Effector memory CD4-positive, alpha-beta T cell (primary cell): ENCODE measurements around the gene CUL1.

Source experiments
- DNase-seq, 3 donors: peaks; one replicate each; pipeline ENCODE4 v3.0.0-alpha.2; 2020
- H3K27ac ChIP-seq: 2 replicates; pipeline ENCODE4 v1.7.0; 2013; ENCODE audit warnings: mild to moderate bottlenecking, low read length, moderate library complexity; ENCODE audit not compliant: insufficient read depth, poor library complexity, severe bottlenecking
- H3K27me3 ChIP-seq: replicated peaks from 2 replicates; pipeline ENCODE4 v1.7.0; 2013; ENCODE audit warnings: mild to moderate bottlenecking, low read length; ENCODE audit not compliant: insufficient read depth, control insufficient read depth, poor library complexity, severe bottlenecking
- H3K36me3 ChIP-seq: 2 replicates; pipeline ENCODE4 v1.7.0; 2013; ENCODE audit warnings: mild to moderate bottlenecking, low read length, moderate library complexity; ENCODE audit not compliant: control insufficient read depth, insufficient read depth
- H3K4me1 ChIP-seq: 2 replicates; pipeline ENCODE4 v1.7.0; 2013; ENCODE audit warnings: low read length, mild to moderate bottlenecking; ENCODE audit not compliant: control insufficient read depth, insufficient read depth, poor library complexity, severe bottlenecking
- H3K4me3 ChIP-seq: 2 replicates; pipeline ENCODE4 v1.7.0; 2013; ENCODE audit warnings: low read length, low read depth, mild to moderate bottlenecking; ENCODE audit not compliant: insufficient read depth, poor library complexity, severe bottlenecking
- H3K9me3 ChIP-seq: 2 replicates; pipeline ENCODE4 v1.7.0; 2013; ENCODE audit warnings: mild to moderate bottlenecking, low read length, moderate library complexity; ENCODE audit not compliant: control insufficient read depth
- total RNA-seq, 3 donors: gene quantifications; one replicate each; lab custom pipeline; 2026; lab: John Stamatoyannopoulos, UW

Gene CUL1
- total RNA-seq = 97.9 to 102 (median 102) reads per million in 3 donors

- DNase-seq = peak; percentile 80 to 82 (median 81)
- Histone ChIP-seq H3K9me3 (no peaks in the 10 kb centered on the region), H3K4me3 (peak within 1 kb of the TSS; percentile 87), H3K36me3 (no peaks in the 10 kb centered on the region), H3K27ac (peak within 1 kb of the TSS; percentile 84), H3K4me1 (peaks cover 20% of the 10 kb centered on the region), H3K27me3 (no peaks in the 10 kb centered on the region)
Measured at GRCh38 chr7:148698397-148699023, at the start of gene CUL1. Gene CUL1 (plus strand): TSS chr7:148698903. CDS start chr7:148730123, 31,220 bp downstream.

GRCh38 chr7:148650232-148650858, 48.4 kb upstream of the CUL1 start:
- no peak for DNase-seq

GRCh38 chr7:148652773-148653172, 45.9 kb upstream of the CUL1 start:
- no peak overlapping the region for H3K27ac ChIP-seq
- no peak for DNase-seq
- no peak overlapping the region for H3K4me3 ChIP-seq
- H3K36me3 ChIP-seq = no peaks in the 10 kb centered on the region
- H3K27me3 ChIP-seq = no peaks in the 10 kb centered on the region
- H3K9me3 ChIP-seq = no peaks in the 10 kb centered on the region
- H3K4me1 ChIP-seq = no peaks in the 10 kb centered on the region

More at GRCh38 chr7:148650232-148650858, 48.4 kb upstream of the CUL1 start:
- no peaks in the 10 kb centered on the region for H3K4me1 ChIP-seq
- no peaks in the 10 kb centered on the region for H3K36me3 ChIP-seq
- H3K9me3 ChIP-seq = no peaks in the 10 kb centered on the region
- no peaks in the 10 kb centered on the region for H3K27me3 ChIP-seq
- no peak overlapping the region for H3K4me3 ChIP-seq
- H3K27ac ChIP-seq = no peak overlapping the region

GRCh38 chr7:148657929-148658328, 40.8 kb upstream of the CUL1 start:
- Histone ChIP-seq H3K4me1 (no peaks in the 10 kb centered on the region), H3K27me3 (no peaks in the 10 kb centered on the region), H3K9me3 (no peaks in the 10 kb centered on the region), H3K36me3 (no peaks in the 10 kb centered on the region), H3K4me3 (no peak overlapping the region), H3K27ac (no peak overlapping the region)
- DNase-seq = no peak

GRCh38 chr7:148661471-148661870, 37.2 kb upstream of the CUL1 start:
- no peaks in the 10 kb centered on the region for H3K27me3 ChIP-seq
- H3K27ac ChIP-seq = no peak overlapping the region
- H3K4me1 ChIP-seq = no peaks in the 10 kb centered on the region
- H3K4me3 ChIP-seq = no peak overlapping the region
- DNase-seq = no peak
- H3K9me3 ChIP-seq = no peaks in the 10 kb centered on the region
- no peaks in the 10 kb centered on the region for H3K36me3 ChIP-seq

- no peaks in the 10 kb centered on the region for H3K36me3 ChIP-seq
- H3K4me3 ChIP-seq = no peak overlapping the region
- H3K27ac ChIP-seq = no peak overlapping the region
- H3K9me3 ChIP-seq = no peaks in the 10 kb centered on the region
- no peaks in the 10 kb centered on the region for H3K4me1 ChIP-seq
- H3K27me3 ChIP-seq = no peaks in the 10 kb centered on the region
- DNase-seq = no peak
Measured at GRCh38 chr7:148662646-148663045, 36.1 kb upstream of the CUL1 start.

GRCh38 chr7:148664324-148664723, 34.4 kb upstream of the CUL1 start:
- DNase-seq = no peak
- no peaks in the 10 kb centered on the region for H3K9me3 ChIP-seq
- no peaks in the 10 kb centered on the region for H3K36me3 ChIP-seq
- no peak overlapping the region for H3K27ac ChIP-seq
- no peaks in the 10 kb centered on the region for H3K4me1 ChIP-seq
- H3K27me3 ChIP-seq = no peaks in the 10 kb centered on the region
- H3K4me3 ChIP-seq = no peak overlapping the region

- H3K36me3 ChIP-seq = no peaks in the 10 kb centered on the region
- no peak for DNase-seq
Measured at GRCh38 chr7:148665221-148665620, 33.5 kb upstream of the CUL1 start.

GRCh38 chr7:148669927-148670326, 28.8 kb upstream of the CUL1 start:
- Histone ChIP-seq H3K27ac (no peak overlapping the region), H3K36me3 (no peaks in the 10 kb centered on the region), H3K4me1 (no peaks in the 10 kb centered on the region), H3K4me3 (no peak overlapping the region), H3K27me3 (no peaks in the 10 kb centered on the region), H3K9me3 (no peaks in the 10 kb centered on the region)
- DNase-seq = no peak

More at GRCh38 chr7:148665221-148665620, 33.5 kb upstream of the CUL1 start:
- Histone ChIP-seq H3K4me1 (no peaks in the 10 kb centered on the region), H3K4me3 (no peak overlapping the region), H3K27ac (no peak overlapping the region), H3K9me3 (no peaks in the 10 kb centered on the region), H3K27me3 (no peaks in the 10 kb centered on the region)

GRCh38 chr7:148670374-148670773, 28.3 kb upstream of the CUL1 start:
- no peaks in the 10 kb centered on the region for H3K4me1 ChIP-seq
- H3K4me3 ChIP-seq = no peak overlapping the region
- no peak overlapping the region for H3K27ac ChIP-seq
- no peaks in the 10 kb centered on the region for H3K27me3 ChIP-seq
- DNase-seq = no peak
- no peaks in the 10 kb centered on the region for H3K9me3 ChIP-seq
- H3K36me3 ChIP-seq = no peaks in the 10 kb centered on the region
